GM19025 (cell line): ENCODE data around the gene AMER3.

Experiments used
- ATAC-seq: cut with Tn5 transposase; IDR thresholded peaks from one replicate; pipeline ENCODE4 v1.9.1; 2021; ENCODE audit warnings: mild to moderate bottlenecking, low read depth, moderate library complexity; ENCODE audit not compliant: unreplicated experiment

The AMER3 gene

DNA sequence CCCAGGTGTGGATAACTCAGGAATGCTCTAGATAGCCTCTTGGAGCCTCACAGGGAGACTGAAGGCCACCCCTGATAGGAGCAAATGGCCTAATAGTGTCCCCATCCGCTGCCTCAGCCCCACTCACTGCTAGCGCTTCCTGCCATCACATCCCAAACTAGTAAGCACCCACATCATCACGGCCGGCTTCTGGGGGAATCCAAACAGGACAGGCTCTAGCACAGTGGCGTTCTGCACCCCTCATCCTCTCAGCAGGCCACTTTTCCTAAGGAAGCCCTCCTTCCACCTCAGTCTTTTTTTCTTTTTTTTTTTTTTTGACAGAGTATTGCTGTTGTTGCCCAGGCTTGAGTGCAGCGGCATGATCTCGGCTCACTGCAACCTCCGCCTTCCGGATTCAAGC, 6.3 kb upstream of the AMER3 start:
- ATAC-seq, result no peak

GRCh38 chr2:130749641-130750040, 5.7 kb upstream of the AMER3 start:
- ATAC-seq, result no peak

- ATAC-seq, result no peak
Measured at GRCh38 chr2:130754811-130755210, 529 bp upstream of the AMER3 start.

GRCh38 chr2:130756053-130756873, 923 bp downstream of the AMER3 start:
- ATAC-seq, result peak; percentile 54

GRCh38 chr2:130756874-130757668, 1.7 kb downstream of the AMER3 start:
- ATAC-seq, result no peak

DNA sequence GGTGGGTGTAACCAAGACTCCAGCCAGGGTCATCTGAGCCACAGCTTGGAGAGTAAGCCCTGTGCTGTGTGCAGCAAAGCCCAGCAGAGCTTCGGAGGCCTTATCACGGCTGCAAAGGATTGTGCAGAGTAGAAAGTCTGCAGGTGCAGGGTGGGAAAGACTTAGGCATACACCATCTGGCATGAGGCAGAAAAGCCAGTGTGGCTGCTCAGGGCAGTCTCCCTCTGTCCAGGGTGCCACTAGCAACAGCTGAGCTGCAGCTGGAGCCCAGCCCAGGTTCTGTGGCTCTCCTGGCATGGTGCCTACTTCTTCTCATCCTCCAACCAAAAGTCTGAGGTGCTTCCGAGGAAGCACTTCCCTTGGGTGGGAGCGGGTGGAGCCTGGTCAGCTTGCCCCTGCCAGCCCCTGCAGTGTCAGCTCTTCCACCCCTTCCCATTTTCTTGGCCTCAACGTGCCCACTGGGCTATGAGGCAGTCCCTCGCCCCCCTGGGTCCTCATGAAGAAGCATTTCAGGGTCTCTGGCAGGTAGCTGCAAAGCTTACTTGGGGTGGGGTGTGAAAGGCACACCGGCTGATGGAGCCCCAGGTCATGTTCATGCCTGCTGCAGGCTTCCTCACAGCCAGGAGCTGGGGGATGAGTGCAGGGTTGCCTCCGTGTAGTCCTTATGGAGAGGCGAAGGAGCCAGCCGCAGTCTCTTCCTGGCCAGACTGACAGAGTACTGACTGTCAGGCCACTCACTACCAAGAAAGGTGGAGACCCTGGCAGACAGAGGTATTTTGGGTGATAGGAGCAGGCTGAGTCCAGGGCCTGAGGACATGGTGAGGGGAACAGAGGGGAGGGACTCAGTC, 4.8 kb downstream of the AMER3 start:
- ATAC-seq, result no peak

DNA sequence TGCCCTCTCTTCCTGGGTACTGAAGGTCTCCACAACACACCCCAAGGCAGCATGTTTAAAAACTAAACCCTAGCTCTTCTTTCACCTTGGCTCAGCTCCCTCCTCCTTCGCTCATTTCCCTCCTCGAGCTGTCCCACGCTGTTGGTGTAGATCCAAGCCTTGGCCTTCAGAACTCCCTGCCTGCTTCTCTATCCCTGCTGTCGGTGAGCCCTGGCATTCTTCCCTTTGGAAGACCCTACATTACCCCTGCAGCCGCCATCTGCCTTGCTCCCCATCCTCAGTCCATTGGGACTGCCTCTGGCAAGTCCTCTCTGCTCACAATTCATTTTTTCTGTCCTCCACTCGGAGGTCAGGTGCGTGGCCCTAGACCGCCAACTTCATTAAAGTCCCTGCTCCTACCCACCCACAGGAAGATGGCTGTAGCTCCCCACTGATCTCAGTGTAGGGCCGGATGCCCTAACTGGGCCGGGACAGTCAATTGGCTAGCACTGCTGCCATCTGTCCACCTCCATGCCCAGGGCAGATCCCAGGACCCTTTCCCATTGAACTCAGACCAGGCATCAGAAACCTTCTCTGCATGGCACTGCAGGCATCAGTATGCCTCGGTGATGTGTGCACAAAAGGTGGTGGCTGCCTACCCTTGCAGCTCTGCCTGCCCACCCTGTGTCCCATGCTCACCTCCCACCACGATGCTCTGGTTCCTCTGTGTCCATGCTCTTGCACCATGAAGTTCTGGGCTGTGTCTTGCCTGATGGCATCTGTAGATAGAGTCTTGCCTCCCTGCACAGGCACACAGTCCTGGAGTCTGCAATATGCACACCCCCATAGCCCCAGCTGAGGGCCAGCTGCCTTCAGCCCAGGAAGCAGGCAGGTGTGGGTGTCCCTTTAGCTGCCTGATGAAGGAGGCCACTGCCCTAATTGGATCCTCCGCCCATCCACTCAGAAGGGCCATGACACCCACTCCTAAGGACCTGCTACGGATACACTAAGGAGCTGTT, 5.7 kb downstream of the AMER3 start:
- no peak for ATAC-seq

- ATAC-seq, result no peak
Measured at GRCh38 chr2:130762031-130762909, 6.9 kb downstream of the AMER3 start.

GRCh38 chr2:130762910-130763385, 7.6 kb downstream of the AMER3 start:
- ATAC-seq, result no peak

GRCh38 chr2:130763405-130763804, 8.1 kb downstream of the AMER3 start:
- no peak for ATAC-seq

GRCh38 chr2:130764035-130764820, 8.9 kb downstream of the AMER3 start:
- no peak for ATAC-seq

GRCh38 chr2:130764821-130765115, 9.4 kb downstream of the AMER3 start:
- no peak for ATAC-seq

GRCh38 chr2:130765464-130765863, 10.1 kb downstream of the AMER3 start:
- ATAC-seq, result no peak

DNA sequence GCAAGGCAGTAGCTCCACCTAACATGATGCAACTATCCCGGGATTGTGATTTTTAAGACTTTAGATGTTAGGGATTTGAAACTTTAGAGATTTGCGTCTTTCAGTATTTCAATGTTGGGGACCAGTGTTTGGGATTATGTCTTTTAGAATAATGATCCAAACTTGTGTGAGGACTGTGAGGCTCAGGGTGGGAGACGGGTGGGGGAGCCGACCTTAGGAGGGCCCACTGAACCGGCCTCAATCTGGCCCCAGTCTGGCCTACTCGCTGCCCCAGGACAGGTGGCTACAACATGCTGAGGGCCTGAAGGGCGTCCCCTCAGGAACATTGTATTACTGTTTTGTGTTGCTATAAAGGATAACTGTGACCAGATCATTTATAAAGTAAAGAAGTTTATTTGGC, 10.7 kb downstream of the AMER3 start:
- ATAC-seq, result no peak

DNA sequence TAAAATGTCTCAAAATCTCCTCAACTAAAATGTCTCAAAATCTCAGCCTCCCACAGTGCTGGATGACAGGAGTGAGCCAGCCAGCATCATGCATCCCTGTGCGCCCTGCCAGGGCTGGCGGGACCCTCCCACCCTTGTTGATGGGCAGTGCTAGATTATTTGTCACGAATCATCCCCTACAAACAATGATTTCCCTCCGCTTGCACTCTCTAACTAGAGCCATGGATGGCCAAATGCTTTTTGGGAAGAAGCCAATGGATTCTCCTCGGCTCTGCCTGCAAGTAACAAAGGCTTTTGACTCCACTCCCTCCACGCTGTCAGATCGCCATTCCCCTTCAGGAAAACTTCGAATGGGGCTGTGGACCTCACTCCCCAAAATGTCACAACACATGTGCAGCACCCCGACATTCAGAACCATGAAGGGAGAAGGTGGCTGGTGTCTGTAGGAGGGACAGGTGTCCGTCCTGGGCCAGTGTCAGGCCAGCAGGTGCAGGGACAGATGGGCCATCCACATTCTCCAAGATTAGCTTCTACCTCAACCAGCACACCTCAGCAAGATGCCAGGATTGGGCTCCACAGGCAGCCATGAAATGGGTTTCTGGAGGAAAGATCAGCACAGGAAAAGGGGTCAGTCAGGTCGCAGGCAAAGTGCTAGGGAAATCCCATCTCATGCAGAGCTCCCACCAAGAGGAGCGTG, 11.5 kb downstream of the AMER3 start:
- no peak for ATAC-seq

DNA sequence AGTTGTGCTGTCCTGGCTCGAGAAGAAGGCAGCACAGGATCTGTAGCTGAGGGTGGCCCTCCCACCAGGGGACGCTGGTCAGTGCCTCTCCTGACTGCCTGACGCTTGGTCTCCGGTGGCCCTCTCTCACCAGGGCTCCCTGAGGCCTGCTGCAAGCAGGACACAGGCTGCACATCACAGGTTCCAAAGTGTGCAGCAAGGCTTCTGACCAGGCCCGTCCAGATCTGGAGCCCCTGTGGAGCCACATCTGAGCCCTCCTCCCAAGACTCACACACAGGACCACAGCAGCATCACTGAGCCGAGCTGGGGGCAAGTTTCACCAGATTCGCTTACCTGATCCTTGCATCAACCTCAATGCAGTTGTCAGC, 12.1 kb downstream of the AMER3 start:
- no peak for ATAC-seq

DNA sequence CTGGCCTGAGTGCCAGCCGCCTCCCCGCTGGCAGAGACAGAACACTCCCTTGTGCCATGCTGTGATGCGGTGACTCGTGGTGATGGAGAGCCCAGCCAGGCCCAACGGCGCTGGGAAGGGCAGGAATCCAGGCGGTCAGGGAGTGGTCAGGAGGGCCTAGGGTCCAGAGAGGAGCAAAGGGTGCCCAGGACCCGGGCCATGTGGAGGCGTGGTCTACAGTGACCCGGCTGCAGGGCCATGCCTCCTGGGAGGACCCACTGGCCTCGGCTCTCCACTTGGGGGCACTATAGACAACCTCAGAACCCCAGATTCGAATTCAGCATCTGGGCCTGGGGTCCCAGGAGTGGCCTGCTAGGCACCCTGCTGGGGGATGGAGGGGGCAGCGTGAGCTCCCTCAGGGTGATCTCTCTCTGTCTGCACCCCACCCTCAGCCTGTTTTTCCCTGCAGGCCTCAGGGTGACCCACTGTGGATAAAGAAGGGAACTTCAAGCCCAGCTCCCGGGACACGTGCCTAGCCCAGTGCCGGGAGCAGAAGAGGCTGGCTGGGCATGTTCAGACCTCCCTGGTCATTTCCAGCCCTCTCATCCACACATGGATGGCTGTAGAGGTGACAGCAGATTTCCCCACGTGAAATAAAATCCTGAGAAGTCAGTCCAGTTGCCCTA, 13.0 kb downstream of the AMER3 start:
- no peak for ATAC-seq
